Measurements from ENCODE around the gene RABGAP1.

The RABGAP1 gene

GRCh38 chr9:123087359-123087888, 146.6 kb downstream of the RABGAP1 start:
- DNase-seq: no peak

- DNase-seq: no peak
These were observed 148.2 kb downstream of the RABGAP1 start for GRCh38 chr9:123089040-123089439.

- no peak for DNase-seq
These were observed 149.0 kb downstream of the RABGAP1 start for GRCh38 chr9:123089790-123090189.

GRCh38 chr9:123090198-123090896, 149.5 kb downstream of the RABGAP1 start:
- no peak for DNase-seq

- DNase-seq: no peak
These were observed 150.1 kb downstream of the RABGAP1 start for GRCh38 chr9:123090956-123091355.

GRCh38 chr9:123091459-123091858, 150.6 kb downstream of the RABGAP1 start:
- DNase-seq: no peak

GRCh38 chr9:123093141-123093540, 152.3 kb downstream of the RABGAP1 start:
- DNase-seq: no peak

GRCh38 chr9:123096987-123097386, 156.2 kb downstream of the RABGAP1 start:
- DNase-seq: no peak

- no peak for DNase-seq
These were observed 156.7 kb downstream of the RABGAP1 start for GRCh38 chr9:123097430-123098095.

- DNase-seq: no peak
These were observed 157.3 kb downstream of the RABGAP1 start for GRCh38 chr9:123098096-123098459.

GRCh38 chr9:123099042-123099441, 158.2 kb downstream of the RABGAP1 start:
- DNase-seq: no peak

- no peak for DNase-seq
These were observed 158.7 kb downstream of the RABGAP1 start for GRCh38 chr9:123099548-123099947.

- DNase-seq: no peak
These were observed 161.7 kb downstream of the RABGAP1 start for GRCh38 chr9:123102375-123103113.

GRCh38 chr9:123104807-123105206, 164.0 kb downstream of the RABGAP1 start:
- no peak for DNase-seq

GRCh38 chr9:123105490-123105889, 164.7 kb downstream of the RABGAP1 start:
- DNase-seq: no peak

- no peak for DNase-seq
These were observed 166.9 kb downstream of the RABGAP1 start for GRCh38 chr9:123107639-123108285.

- DNase-seq: no peak
These were observed 168.2 kb downstream of the RABGAP1 start for GRCh38 chr9:123108976-123109375.

GRCh38 chr9:123109540-123110279, 168.9 kb downstream of the RABGAP1 start:
- DNase-seq: no peak

GRCh38 chr9:123111427-123112014, 170.7 kb downstream of the RABGAP1 start:
- no peak for DNase-seq

GRCh38 chr9:123112015-123112975, 171.5 kb downstream of the RABGAP1 start:
- DNase-seq: no peak

GRCh38 chr9:123113185-123113584, 172.4 kb downstream of the RABGAP1 start:
- DNase-seq: no peak

Measured in CD4-positive, alpha-beta T cell treated with Interleukin-21 for 1 hour (primary cell).